PC-3 (cell line): Measurements from ENCODE around the gene AKR1B15. TPM values are rescaled to one million over a fixed set of nuclear protein-coding genes. Genes with fewer than 3 reads are reported as not detected.

Experiments
- ATAC-seq: fragments of 200-7000 bp; cut with Tn5 transposase; 2 replicates; pipeline ENCODE4 v1.9.1; 2020; ENCODE audit warnings: mild to moderate bottlenecking, moderate library complexity
- BruUV-seq: library from RNA; stranded (reverse); fragments of 400-500 nt; replicated peaks from 2 replicates; lab custom pipeline; 2021; lab: Mats Ljungman, UMichigan
- CTCF ChIA-PET: fragments of 300-600 bp; sonication (Branson Sonifier 250); formaldehyde crosslinking; loops from one replicate; lab custom pipeline; 2022; ENCODE audit warnings: antibody characterized with exemption; lab: Charles Lee
- POLR2A ChIA-PET: fragments of 300-600 bp; sonication (Branson Sonifier 250); formaldehyde crosslinking; loops from one replicate; lab custom pipeline; 2022; ENCODE audit warnings: antibody characterized with exemption; ENCODE audit not compliant: unreplicated experiment; lab: Charles Lee
- DNase-seq: peaks from one replicate; pipeline ENCODE4 v3.0.0-alpha.2; 2015
- H2AFZ ChIP-seq: fragments of 300-600 bp; sonication (generic); 2 replicates; pipeline ENCODE4 v1.6.0; 2016; ENCODE audit warnings: antibody characterized with exemption, low read length
- H3F3A ChIP-seq: fragments of 300-600 bp; sonication (generic); one replicate; pipeline ENCODE4 v1.6.0; 2017; ENCODE audit warnings: antibody characterized with exemption, low read length, control low read depth, mild to moderate bottlenecking; ENCODE audit not compliant: unreplicated experiment
- H3K27ac ChIP-seq: fragments of 300-600 bp; sonication (generic); 2 replicates; pipeline ENCODE4 v1.5.1; 2016; ENCODE audit warnings: mild to moderate bottlenecking, low read length
- H3K27me3 ChIP-seq: fragments of 300-600 bp; sonication (generic); 2 replicates; pipeline ENCODE4 v1.6.1; 2016; ENCODE audit warnings: low read length, mixed read lengths
- H3K36me3 ChIP-seq: fragments of 300-600 bp; sonication (generic); 2 replicates; pipeline ENCODE4 v1.6.1; 2016; ENCODE audit warnings: low read depth, mixed run types, low read length, mixed read lengths
- H3K4me1 ChIP-seq: fragments of 300-600 bp; sonication (generic); 2 replicates; pipeline ENCODE4 v1.5.1; 2016; ENCODE audit warnings: low read length; ENCODE audit not compliant: insufficient read depth
- H3K4me2 ChIP-seq: fragments of 300-600 bp; sonication (generic); 2 replicates; pipeline ENCODE4 v1.6.0; 2016; ENCODE audit warnings: low read length
- H3K4me3 ChIP-seq: fragments of 300-600 bp; sonication (generic); 2 replicates; pipeline ENCODE4 v1.5.1; 2016; ENCODE audit warnings: mild to moderate bottlenecking, low read length, mixed read lengths
- H3K79me2 ChIP-seq: fragments of 300-600 bp; sonication (generic); 2 replicates; pipeline ENCODE4 v1.6.1; 2017; ENCODE audit warnings: low read length, mixed read lengths
- H3K9ac ChIP-seq: fragments of 300-600 bp; sonication (generic); 2 replicates; pipeline ENCODE4 v1.6.0; 2016; ENCODE audit warnings: mild to moderate bottlenecking, low read length
- H3K9me2 ChIP-seq: fragments of 300-600 bp; sonication (generic); replicated peaks from 2 replicates; pipeline ENCODE4 v1.6.1; 2016; ENCODE audit warnings: mixed run types, low read length, mixed read lengths
- H3K9me3 ChIP-seq: fragments of 300-600 bp; sonication (generic); 2 replicates; pipeline ENCODE4 v1.6.1; 2016; ENCODE audit warnings: low read length, mixed read lengths
- H4K20me1 ChIP-seq: fragments of 300-600 bp; sonication (generic); 2 replicates; pipeline ENCODE4 v1.6.1; 2016; ENCODE audit warnings: low read length, mixed read lengths
- CTCF ChIP-seq: fragments of 300-600 bp; sonication (generic); conservative IDR thresholded peaks from 2 replicates; pipeline ENCODE4 v1.5.1; 2017; ENCODE audit warnings: antibody characterized with exemption, low read depth, mild to moderate bottlenecking, low read length
- EZH2 ChIP-seq: fragments of 300-600 bp; sonication (generic); IDR thresholded peaks from one replicate; pipeline ENCODE4 v1.6.1; 2017; ENCODE audit warnings: antibody characterized with exemption, mild to moderate bottlenecking, low read length; ENCODE audit not compliant: unreplicated experiment
- EZH2phosphoT487 ChIP-seq: fragments of 300-600 bp; sonication (generic); IDR thresholded peaks from 2 replicates; pipeline ENCODE4 v1.6.1; 2018; ENCODE audit warnings: mild to moderate bottlenecking, antibody characterized with exemption, low read length, borderline replicate concordance
- intact Hi-C: fragments of 100-400 bp; cut with micrococcal nuclease; formaldehyde crosslinking; loops from 2 replicates; pipeline ENCODE4 v1.9.0; 2023
- total RNA-seq: library from RNA; depleted of rRNA; stranded (reverse); fragments of >200 nt; gene quantifications from 2 replicates; pipeline ENCODE4 v1.2.3, GENCODE V29; 2014

The AKR1B15 gene
- total RNA-seq, 1 experiment from 2014 or later = 0.40 TPM

- no peak overlapping the region for H3K4me3 ChIP-seq
- ChIA-PET POLR2A (no interaction called here), CTCF (no interaction called here)
- peaks cover 22% of the 10 kb centered on the region for H3K4me1 ChIP-seq
- H3K79me2 ChIP-seq = no peaks in the 10 kb centered on the region
- H3K4me2 ChIP-seq = 0 out of 2 replicates have a peak overlapping the region, but pooled peaks have one; percentile 6
- H3K27ac ChIP-seq = peak overlapping the region; percentile 81
- H3K9me3 ChIP-seq = no peaks in the 10 kb centered on the region
- TF ChIP-seq CTCF (no peak), EZH2phosphoT487 (no peak), EZH2 (no peak)
- H2AFZ ChIP-seq = peak overlapping the region; percentile 65; the same call in 1 of the 2 replicates
- no TSS peak for BruUV-seq
- intact Hi-C loops = no loop called here
- H3K36me3 ChIP-seq = no peaks in the 10 kb centered on the region
- H3K9me2 ChIP-seq = no peaks in the 10 kb centered on the region
- no peaks in the 10 kb centered on the region for H4K20me1 ChIP-seq
- ATAC-seq (peak; percentile 63), DNase-seq (peak; percentile 63)
- no peaks in the 10 kb centered on the region for H3F3A ChIP-seq
- H3K9ac ChIP-seq = peak overlapping the region; percentile 48
- H3K27me3 ChIP-seq = no peaks in the 10 kb centered on the region
Measured at GRCh38 chr7:134593530-134594392, 44.9 kb downstream of the AKR1B15 start.

GRCh38 chr7:134594877-134595276, 46.0 kb downstream of the AKR1B15 start:
- H3K27me3 ChIP-seq = no peaks in the 10 kb centered on the region
- H4K20me1 ChIP-seq = no peaks in the 10 kb centered on the region
- no peak overlapping the region for H3K4me3 ChIP-seq
- H3K27ac ChIP-seq = no peak overlapping the region
- H2AFZ ChIP-seq = no peak overlapping the region
- no peaks in the 10 kb centered on the region for H3K36me3 ChIP-seq
- no peak overlapping the region for H3K4me2 ChIP-seq
- H3K4me1 ChIP-seq = peaks cover 15% of the 10 kb centered on the region
- H3K9me3 ChIP-seq = no peaks in the 10 kb centered on the region
- no peaks in the 10 kb centered on the region for H3F3A ChIP-seq
- POLR2A ChIA-PET = interaction anchor here (0.6 kb wide), 1 partner anchor 51 kb away, joined by 5 read pairs; no protein-coding TSS in a partner anchor
- DNase-seq = no peak
- no peaks in the 10 kb centered on the region for H3K79me2 ChIP-seq
- no peak for TF ChIP-seq EZH2phosphoT487
- TF ChIP-seq CTCF = no peak
- no peak for TF ChIP-seq EZH2
- intact Hi-C loops = no loop called here
- ATAC-seq = no peak
- H3K9me2 ChIP-seq = no peaks in the 10 kb centered on the region
- CTCF ChIA-PET = no interaction called here
- no peak overlapping the region for H3K9ac ChIP-seq
- BruUV-seq = no TSS peak

GRCh38 chr7:134599371-134599770, 50.5 kb downstream of the AKR1B15 start:
- Histone ChIP-seq H3K4me1 (no peaks in the 10 kb centered on the region; the same call in 1 of the 2 replicates), H2AFZ (no peak overlapping the region), H3K9me2 (no peaks in the 10 kb centered on the region), H3K79me2 (no peaks in the 10 kb centered on the region), H3K27ac (no peak overlapping the region), H3K4me3 (no peak overlapping the region), H3K9me3 (no peaks in the 10 kb centered on the region), H3F3A (no peaks in the 10 kb centered on the region), H3K9ac (no peak overlapping the region), H3K4me2 (no peak overlapping the region), H3K27me3 (no peaks in the 10 kb centered on the region), H4K20me1 (no peaks in the 10 kb centered on the region), H3K36me3 (no peaks in the 10 kb centered on the region)
- intact Hi-C loops = no loop called here
- no peak for ATAC-seq
- TF ChIP-seq EZH2phosphoT487 (no peak), EZH2 (no peak), CTCF (no peak)
- ChIA-PET POLR2A (no interaction called here), CTCF (no interaction called here)
- BruUV-seq = no TSS peak
- DNase-seq = no peak
